ENCODE results near the gene DCLRE1C. TPM values are rescaled to one million over a fixed set of nuclear protein-coding genes. Genes with fewer than 3 reads are reported as not detected.

DCLRE1C gene
- total RNA-seq, 1 experiment from 2014 or later: 21.2 TPM

- Mint-ChIP-seq H3K36me3 (ENCODE audit: insufficient read depth, unreplicated experiment) (no peaks in the 10 kb centered on the region), H3K9me3 (ENCODE audit: low read depth, unreplicated experiment) (no peaks in the 10 kb centered on the region), H3K4me1 (ENCODE audit: low read depth, unreplicated experiment) (no peaks in the 10 kb centered on the region), H3K27me3 (ENCODE audit: unreplicated experiment) (no peaks in the 10 kb centered on the region), H3K27ac (ENCODE audit: unreplicated experiment) (no peak overlapping the region), H3K4me3 (ENCODE audit: low read depth, unreplicated experiment) (no peak overlapping the region)
- intact Hi-C loops (cut with micrococcal nuclease; ENCODE audit: unreplicated experiment): no loop called here
- peak; percentile 42 for TF ChIP-seq CTCF (IDR thresholded peaks at IDR 0.05; ENCODE audit: unreplicated experiment)
- CTCF ChIA-PET: interaction anchor here (0.7 to 1.5 kb wide), 3 partner anchors 243 to 775 kb away, joined by 3 to 4 read pairs (median 3); no protein-coding TSS in a partner anchor
- DNase-seq: peak; percentile 44
- BruUV-seq (replicated peaks): no TSS peak
Observed at GRCh38 chr10:14971867-14972448, 18.1 kb upstream of the DCLRE1C start.

- no peaks in the 10 kb centered on the region for H3K4me1 Mint-ChIP-seq (ENCODE audit: low read depth, unreplicated experiment)
- H3K4me3 Mint-ChIP-seq (ENCODE audit: low read depth, unreplicated experiment): no peak overlapping the region
- H3K9me3 Mint-ChIP-seq (ENCODE audit: low read depth, unreplicated experiment): no peaks in the 10 kb centered on the region
- H3K27ac Mint-ChIP-seq (ENCODE audit: unreplicated experiment): no peak overlapping the region
- intact Hi-C loops (cut with micrococcal nuclease; ENCODE audit: unreplicated experiment): no loop called here
- no peaks in the 10 kb centered on the region for H3K36me3 Mint-ChIP-seq (ENCODE audit: insufficient read depth, unreplicated experiment)
- CTCF ChIA-PET: interaction anchor here (0.6 kb wide), 1 partner anchor 170 kb away, joined by 5 read pairs; no protein-coding TSS in a partner anchor
- no TSS peak for BruUV-seq (replicated peaks)
- H3K27me3 Mint-ChIP-seq (ENCODE audit: unreplicated experiment): no peaks in the 10 kb centered on the region
- no peak for DNase-seq
- no peak for TF ChIP-seq CTCF (IDR thresholded peaks at IDR 0.05; ENCODE audit: unreplicated experiment)
Observed at GRCh38 chr10:14967897-14968296, 14.0 kb upstream of the DCLRE1C start.

- Mint-ChIP-seq H3K9me3 (ENCODE audit: low read depth, unreplicated experiment) (no peaks in the 10 kb centered on the region), H3K4me1 (ENCODE audit: low read depth, unreplicated experiment) (no peaks in the 10 kb centered on the region), H3K27me3 (ENCODE audit: unreplicated experiment) (no peaks in the 10 kb centered on the region), H3K27ac (ENCODE audit: unreplicated experiment) (peak within 1 kb of the TSS; percentile 99), H3K4me3 (ENCODE audit: low read depth, unreplicated experiment) (peak within 1 kb of the TSS; percentile 97), H3K36me3 (ENCODE audit: insufficient read depth, unreplicated experiment) (peaks cover 33% of the 10 kb centered on the region)
- TF ChIP-seq CTCF (IDR thresholded peaks at IDR 0.05; ENCODE audit: unreplicated experiment): no peak
- CTCF ChIA-PET: interaction anchor here (0.6 to 1.3 kb wide), 2 partner anchors 54 to 740 kb away, joined by 5 to 6 read pairs; no protein-coding TSS in a partner anchor
- intact Hi-C loops (cut with micrococcal nuclease; ENCODE audit: unreplicated experiment): no loop called here
- peak; percentile 97 for DNase-seq
- no TSS peak for BruUV-seq (replicated peaks)
Observed at GRCh38 chr10:14959221-14960057, 5.5 kb upstream of the DCLRE1C start, which contains the start of gene MEIG1. TSS of gene MEIG1 (plus strand) at chr10:14959388. CDS start at chr10:14966469, 7,081 bp downstream.

- BruUV-seq (replicated peaks): TSS peak; percentile 89
- DNase-seq: no peak
- CTCF ChIA-PET: interaction anchor here (1.3 kb wide), 1 partner anchor 55 kb away, joined by 5 read pairs; no protein-coding TSS in a partner anchor
- peak overlapping the region; percentile 99 for H3K27ac Mint-ChIP-seq (ENCODE audit: unreplicated experiment)
- H3K4me1 Mint-ChIP-seq (ENCODE audit: low read depth, unreplicated experiment): no peaks in the 10 kb centered on the region
- peaks cover 39% of the 10 kb centered on the region for H3K36me3 Mint-ChIP-seq (ENCODE audit: insufficient read depth, unreplicated experiment)
- intact Hi-C loops (cut with micrococcal nuclease; ENCODE audit: unreplicated experiment): no loop called here
- no peaks in the 10 kb centered on the region for H3K27me3 Mint-ChIP-seq (ENCODE audit: unreplicated experiment)
- peak overlapping the region; percentile 97 for H3K4me3 Mint-ChIP-seq (ENCODE audit: low read depth, unreplicated experiment)
- H3K9me3 Mint-ChIP-seq (ENCODE audit: low read depth, unreplicated experiment): no peaks in the 10 kb centered on the region
- no peak for TF ChIP-seq CTCF (IDR thresholded peaks at IDR 0.05; ENCODE audit: unreplicated experiment)
Observed at GRCh38 chr10:14958872-14959220, 5.0 kb upstream of the DCLRE1C start.

All from Calu3 (cell line).